Testis (tissue), 2 donors: ENCODE measurements around the gene CHKA.

Experiments
- POLR2A ChIP-seq: fragments of 450-650 bp; IDR thresholded peaks from one replicate; pipeline ENCODE4 v1.6.1; 2017; ENCODE audit warnings: antibody characterized with exemption, mild to moderate bottlenecking, moderate library complexity
- TF ChIP-seq, protein P1 (sequence below), 3 experiments: fragments of 450-650 bp in 2 of 3; fragments of 200-600 bp in 1 of 3; sonication (generic) in 1 of 3; IDR thresholded peaks; one replicate each; pipeline ENCODE4 v1.5.1; 2016 to 2019; ENCODE audit warnings: antibody characterized with exemption in 3 of 3, mild to moderate bottlenecking in 2 of 3, moderate library complexity in 1 of 3

DNA sequence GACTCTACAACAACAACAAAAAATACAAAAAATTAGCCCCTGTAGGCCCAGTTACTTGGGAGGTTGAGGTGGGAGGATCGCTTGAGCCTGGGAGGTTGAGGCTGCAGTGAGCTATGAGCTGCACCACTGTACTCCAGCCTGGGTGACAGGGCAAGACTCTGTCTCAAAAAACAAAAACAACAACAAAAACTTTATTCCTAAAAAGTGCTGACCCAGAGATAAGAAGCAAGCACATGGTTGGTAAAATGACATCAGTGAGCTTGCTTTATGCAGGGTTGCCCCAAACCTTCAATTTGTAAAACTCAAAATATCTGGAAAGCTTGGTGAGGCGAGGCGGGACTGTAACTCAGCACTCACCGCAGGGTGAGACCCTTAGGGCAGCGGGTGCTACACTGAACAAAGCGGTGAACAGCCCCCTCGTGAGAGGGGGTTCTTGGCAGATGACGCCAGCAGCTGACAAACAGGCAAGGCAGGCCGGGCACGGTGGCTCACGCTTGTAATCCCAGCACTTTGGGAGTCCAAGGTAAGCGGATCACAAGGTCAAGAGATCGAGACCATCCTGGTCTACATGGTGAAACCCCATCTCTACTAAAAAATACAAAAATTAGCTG is 85.8 kb downstream of the CHKA start:
- TF ChIP-seq, protein P1, sequence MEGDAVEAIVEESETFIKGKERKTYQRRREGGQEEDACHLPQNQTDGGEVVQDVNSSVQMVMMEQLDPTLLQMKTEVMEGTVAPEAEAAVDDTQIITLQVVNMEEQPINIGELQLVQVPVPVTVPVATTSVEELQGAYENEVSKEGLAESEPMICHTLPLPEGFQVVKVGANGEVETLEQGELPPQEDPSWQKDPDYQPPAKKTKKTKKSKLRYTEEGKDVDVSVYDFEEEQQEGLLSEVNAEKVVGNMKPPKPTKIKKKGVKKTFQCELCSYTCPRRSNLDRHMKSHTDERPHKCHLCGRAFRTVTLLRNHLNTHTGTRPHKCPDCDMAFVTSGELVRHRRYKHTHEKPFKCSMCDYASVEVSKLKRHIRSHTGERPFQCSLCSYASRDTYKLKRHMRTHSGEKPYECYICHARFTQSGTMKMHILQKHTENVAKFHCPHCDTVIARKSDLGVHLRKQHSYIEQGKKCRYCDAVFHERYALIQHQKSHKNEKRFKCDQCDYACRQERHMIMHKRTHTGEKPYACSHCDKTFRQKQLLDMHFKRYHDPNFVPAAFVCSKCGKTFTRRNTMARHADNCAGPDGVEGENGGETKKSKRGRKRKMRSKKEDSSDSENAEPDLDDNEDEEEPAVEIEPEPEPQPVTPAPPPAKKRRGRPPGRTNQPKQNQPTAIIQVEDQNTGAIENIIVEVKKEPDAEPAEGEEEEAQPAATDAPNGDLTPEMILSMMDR (IDR thresholded peaks at IDR 0.05) = no peak
- TF ChIP-seq POLR2A = no peak
